H1 (cell line): ENCODE results near the gene RAD51B. TPM values are rescaled to one million over a fixed set of nuclear protein-coding genes. Genes with fewer than 3 reads are reported as not detected.

Experiments used
- CTCF ChIA-PET: fragments of 300-600 bp; sonication (Branson Sonifier 250); formaldehyde crosslinking; loops from one replicate; lab custom pipeline; 2021; ENCODE audit not compliant: partially characterized antibody; lab: Charles Lee
- POLR2A ChIA-PET: fragments of 300-600 bp; sonication (Branson Sonifier 250); formaldehyde crosslinking; loops from one replicate; lab custom pipeline; 2021; ENCODE audit warnings: inconsistent platforms; ENCODE audit not compliant: partially characterized antibody; lab: Charles Lee
- DNase-seq, 2 experiments: peaks; one replicate each; pipeline versions ENCODE4 v3.0.0 to v3.0.0-alpha.2; 2010 to 2022; ENCODE audit warnings: low spot score in 2 of 2, low read depth in 1 of 2, mixed read lengths in 1 of 2
- FAIRE-seq: peaks from 2 replicates; lab custom pipeline; 2011; peaks lifted over from hg19 to GRCh38; lab: Jason Lieb, UNC
- H2AFZ ChIP-seq: 2 replicates; pipeline ENCODE4 v1.8.1; 2012; ENCODE audit warnings: low read length, inconsistent platforms
- H2AK5ac ChIP-seq: 2 replicates; pipeline ENCODE4 v1.6.1; 2013; ENCODE audit warnings: low read depth, low read length
- H2BK120ac ChIP-seq: replicated peaks from 2 replicates; pipeline ENCODE3; 2013; ENCODE audit warnings: low read depth, low read length, inconsistent platforms
- H2BK12ac ChIP-seq: 2 replicates; pipeline ENCODE4 v1.6.1; 2013; ENCODE audit warnings: low read depth, low read length
- H2BK15ac ChIP-seq: 2 replicates; pipeline ENCODE4 v1.6.1; 2013; ENCODE audit warnings: low read length
- H2BK20ac ChIP-seq: 2 replicates; pipeline ENCODE4 v1.6.1; 2013; ENCODE audit warnings: low read length
- H2BK5ac ChIP-seq: 2 replicates; pipeline ENCODE4 v1.6.1; 2013; ENCODE audit warnings: low read depth, low read length
- H3K14ac ChIP-seq: 2 replicates; pipeline ENCODE4 v1.6.1; 2013; ENCODE audit warnings: inconsistent platforms; ENCODE audit not compliant: insufficient read length
- H3K18ac ChIP-seq: 2 replicates; pipeline ENCODE4 v1.6.1; 2013; ENCODE audit warnings: low read length; ENCODE audit errors: extremely low read depth
- H3K23ac ChIP-seq: 2 replicates; pipeline ENCODE4 v1.6.1; 2013; ENCODE audit warnings: inconsistent platforms; ENCODE audit not compliant: insufficient read length
- H3K23me2 ChIP-seq: 2 replicates; pipeline ENCODE4 v1.6.1; 2013; ENCODE audit warnings: low read depth, low read length
- H3K27ac ChIP-seq: 2 replicates; pipeline ENCODE4 v1.6.1; 2011; ENCODE audit warnings: low read depth, low read length, inconsistent platforms
- H3K27me3 ChIP-seq, 4 experiments: replicated peaks in 1 of 4; 1 replicate in 1 of 4; 2 replicates in 3 of 4; pipeline versions ENCODE4 v1.6.1 to v1.8.1; 2011 to 2013; ENCODE audit warnings: low read length in 3 of 4, mild to moderate bottlenecking in 3 of 4, inconsistent platforms in 2 of 4, mixed read lengths in 2 of 4, moderate library complexity in 1 of 4; ENCODE audit not compliant: control insufficient read depth in 3 of 4, insufficient read depth in 3 of 4; ENCODE audit errors: extremely low read depth in 1 of 4
- H3K36me3 ChIP-seq, 4 experiments: 2 replicates each; pipeline versions ENCODE4 v1.6.1 to v1.8.1; 2011 to 2013; ENCODE audit warnings: mild to moderate bottlenecking in 4 of 4, low read length in 3 of 4, moderate library complexity in 2 of 4, control low read depth in 1 of 4, inconsistent platforms in 1 of 4; ENCODE audit not compliant: insufficient read depth in 4 of 4, control insufficient read depth in 2 of 4
- H3K4ac ChIP-seq: replicated peaks from 2 replicates; pipeline ENCODE3; 2013; ENCODE audit warnings: low read length, low read depth, mixed read lengths, inconsistent platforms; ENCODE audit not compliant: insufficient read length
- H3K4me1 ChIP-seq, 4 experiments: replicated peaks in 1 of 4; 1 replicate in 1 of 4; 2 replicates in 3 of 4; pipeline versions ENCODE4 v1.6.1 to v1.8.1; 2011 to 2013; ENCODE audit warnings: low read length in 3 of 4, inconsistent platforms in 2 of 4, mixed read lengths in 1 of 4; ENCODE audit not compliant: insufficient read depth in 4 of 4, control insufficient read depth in 3 of 4
- H3K4me2 ChIP-seq, 2 experiments: 2 replicates each; pipeline versions ENCODE4 v1.6.1 to v1.8.1; 2011 to 2013; ENCODE audit warnings: low read depth in 2 of 2, low read length in 2 of 2, control low read depth in 1 of 2, inconsistent platforms in 1 of 2, mild to moderate bottlenecking in 1 of 2; ENCODE audit not compliant: insufficient read depth in 1 of 2
- H3K4me3 ChIP-seq, 4 experiments: fragments of 200-600, 300-600 bp in 1 of 4; sonication (generic), shearing (Covaris generic), sonication (Bioruptor Twin) in 1 of 4; 2 replicates each; pipeline versions ENCODE4 v1.5.1 to v1.8.1; 2011 to 2016; ENCODE audit warnings: low read length in 4 of 4, low read depth in 3 of 4, control low read depth in 2 of 4, inconsistent platforms in 2 of 4, mild to moderate bottlenecking in 2 of 4, mixed read lengths in 1 of 4, moderate library complexity in 1 of 4; ENCODE audit not compliant: insufficient read depth in 2 of 4; ENCODE audit errors: extremely low read depth in 1 of 4
- H3K56ac ChIP-seq: replicated peaks from 2 replicates; pipeline ENCODE3; 2013; ENCODE audit warnings: low read depth, mild to moderate bottlenecking, mixed read lengths, low read length, inconsistent platforms; ENCODE audit not compliant: insufficient read length
- H3K79me1 ChIP-seq: 2 replicates; pipeline ENCODE4 v1.6.1; 2013; ENCODE audit warnings: low read depth, low read length, control low read depth
- H3K79me2 ChIP-seq, 2 experiments: 2 replicates each; pipeline versions ENCODE4 v1.6.1 to v1.8.1; 2012 to 2013; ENCODE audit warnings: low read length in 2 of 2, mild to moderate bottlenecking in 2 of 2, inconsistent platforms in 1 of 2; ENCODE audit not compliant: insufficient read depth in 2 of 2, control insufficient read depth in 1 of 2
- H3K9ac ChIP-seq, 4 experiments: replicated peaks in 1 of 4; 1 replicate in 1 of 4; 2 replicates in 3 of 4; pipeline versions ENCODE4 v1.6.1 to v1.8.1; 2011 to 2013; ENCODE audit warnings: low read depth in 3 of 4, low read length in 3 of 4, control low read depth in 2 of 4, mild to moderate bottlenecking in 2 of 4, moderate library complexity in 2 of 4, inconsistent platforms in 1 of 4; ENCODE audit errors: extremely low read depth in 1 of 4
- H3K9me3 ChIP-seq, 2 experiments: 2 replicates each; pipeline versions ENCODE4 v1.6.1 to v1.8.1; 2012 to 2013; ENCODE audit warnings: mild to moderate bottlenecking in 2 of 2, moderate library complexity in 2 of 2, control low read depth in 1 of 2, inconsistent platforms in 1 of 2, low read depth in 1 of 2, low read length in 1 of 2, mixed read lengths in 1 of 2; ENCODE audit not compliant: insufficient read depth in 2 of 2
- H4K20me1 ChIP-seq, 2 experiments: replicated peaks in 1 of 2; 2 replicates each; pipeline versions ENCODE3 to v1.8.1; 2011 to 2013; ENCODE audit warnings: inconsistent platforms in 2 of 2, low read length in 2 of 2, mild to moderate bottlenecking in 1 of 2; ENCODE audit not compliant: insufficient read depth in 2 of 2, control insufficient read depth in 1 of 2
- H4K5ac ChIP-seq: 2 replicates; pipeline ENCODE4 v1.6.1; 2013; ENCODE audit warnings: low read length, low read depth, mixed read lengths, inconsistent platforms; ENCODE audit not compliant: insufficient read length
- H4K8ac ChIP-seq: 2 replicates; pipeline ENCODE4 v1.8.0; 2013; ENCODE audit warnings: mild to moderate bottlenecking, moderate library complexity, low read length, inconsistent platforms; ENCODE audit not compliant: insufficient read depth; ENCODE audit errors: extremely low read depth
- H4K91ac ChIP-seq: replicated peaks from 2 replicates; pipeline ENCODE3; 2013; ENCODE audit warnings: low read length, mixed read lengths, inconsistent platforms; ENCODE audit not compliant: insufficient read length
- ATF3 ChIP-seq: IDR thresholded peaks from 2 replicates; pipeline ENCODE4 v1.6.1; 2011; ENCODE audit warnings: low read depth, mild to moderate bottlenecking, low read length; ENCODE audit not compliant: insufficient read depth
- BCL11A ChIP-seq, 2 experiments: IDR thresholded peaks; one replicate each; pipeline ENCODE4 v1.6.1; 2011; ENCODE audit warnings: low read depth in 2 of 2, low read length in 2 of 2, mild to moderate bottlenecking in 2 of 2
- JUND ChIP-seq: IDR thresholded peaks from 2 replicates; pipeline ENCODE4 v1.6.1; 2011; ENCODE audit warnings: mild to moderate bottlenecking, improper control_type of control experiment, low read length
- RXRA ChIP-seq: IDR thresholded peaks from 2 replicates; pipeline ENCODE4 v1.6.1; 2011; ENCODE audit warnings: low read depth, mild to moderate bottlenecking, low read length, moderate library complexity; ENCODE audit not compliant: insufficient read depth
- WGBS, 2 experiments: shearing (Covaris generic) in 1 of 2; methylation state at CpG; one replicate each; pipeline versions ENCODE4 v1.1.6 to v1.1.7; 2013 to 2015; ENCODE audit warnings: low lambda C conversion rate in 2 of 2, mixed read lengths in 2 of 2, inconsistent platforms in 1 of 2, low coverage in 1 of 2, missing lambda C conversion rate in 1 of 2; ENCODE audit not compliant: insufficient replicate concordance in 2 of 2, insufficient coverage in 1 of 2, insufficient read length in 1 of 2; ENCODE audit errors: extremely low coverage in 1 of 2, missing lambda C conversion rate in 1 of 2; 5-methylcytosine and 5-hydroxymethylcytosine counted together
- polyA plus RNA-seq, 7 experiments: library from polyadenylated mRNA; depleted of rRNA in 3 of 7; stranded (reverse) in 5 of 7; unstranded in 2 of 7; fragments of >200 nt in 5 of 7; fragments of 200-250 nt in 2 of 7; gene quantifications; 1 replicate in 5 of 7; 2 replicates in 1 of 7; 4 replicates in 1 of 7; pipeline versions ENCODE4 v1.2.1 to v1.2.3, GENCODE V29; 2011 to 2013; ENCODE audit warnings: missing spikeins in 2 of 7, mixed read lengths in 2 of 7
- total RNA-seq: library from RNA; stranded (reverse); fragmentation: NEBNext Ultra II Directional; extraction: Animal tissue kit (Norgen Biotek cat#: 25700); gene quantifications from 2 replicates; pipeline ENCODE4 v1.2.1, GENCODE V29; 2021

RAD51B gene
- total and polyA plus RNA-seq, 2 of the 8 experiments (the other 6 are each of a cell fraction or from before 2014, with no cell fraction given): 3.9 to 14.9 TPM

GRCh38 chr14:68278576-68279436 is 459.2 kb downstream of the RAD51B start:
- CTCF ChIA-PET: interaction anchor here (0.9 kb wide), 1 partner anchor 34 kb away, joined by 3 read pairs; no protein-coding TSS in a partner anchor
- TF ChIP-seq ATF3 (no peak), JUND (no peak), RXRA (no peak), BCL11A (IDR thresholded peaks at IDR 0.05; ENCODE audit: low read depth in 2 of 2, low read length in 2 of 2) (no peak)

More at GRCh38 chr14:68278576-68279436, 459.2 kb downstream of the RAD51B start:
- no peak overlapping the region for H3K4ac ChIP-seq
- no peaks in the 10 kb centered on the region for H3K79me1 ChIP-seq
- H2BK15ac ChIP-seq: peak overlapping the region; percentile 63; the same call in 1 of the 2 replicates
- H3K27ac ChIP-seq: no peak overlapping the region
- H2BK5ac ChIP-seq: no peak overlapping the region
- H3K36me3 ChIP-seq: no peaks in the 10 kb centered on the region; a peak in 1 of 8 replicates
- no peak overlapping the region for H3K56ac ChIP-seq
- H3K4me1 ChIP-seq: peaks cover 4 to 15% (median 6%) of the 10 kb centered on the region in 4 experiments; a peak in 6 of 7 replicates
- no peak overlapping the region for H3K14ac ChIP-seq
- H3K9ac ChIP-seq: no peak overlapping the region
- H4K8ac ChIP-seq: no peak overlapping the region
- no peaks in the 10 kb centered on the region for H3K79me2 ChIP-seq
- POLR2A ChIA-PET: interaction anchor here (0.7 kb wide), 1 partner anchor 141 kb away, joined by 3 read pairs; no protein-coding TSS in a partner anchor
- H3K23ac ChIP-seq: no peak overlapping the region
- H4K20me1 ChIP-seq: no peaks in the 10 kb centered on the region
- H3K4me2 ChIP-seq: no peak overlapping the region
- no peak overlapping the region for H2AK5ac ChIP-seq
- no peaks in the 10 kb centered on the region for H3K9me3 ChIP-seq
- H3K18ac ChIP-seq: no peak overlapping the region
- FAIRE-seq (no peak), DNase-seq (no peak)
- no peak overlapping the region for H2AFZ ChIP-seq
- no peak overlapping the region for H3K4me3 ChIP-seq
- no peak overlapping the region for H2BK120ac ChIP-seq
- H4K91ac ChIP-seq: no peak overlapping the region
- H2BK20ac ChIP-seq: no peak overlapping the region
- H2BK12ac ChIP-seq: no peak overlapping the region
- 88% methylated on average over 5 of the region's 5 CpGs; no CpG with 5 or more reads in 1 of the 2 experiments for WGBS, 2 experiments
- H4K5ac ChIP-seq: no peak overlapping the region
- H3K27me3 ChIP-seq: no peaks in the 10 kb centered on the region
- peaks cover 2% of the 10 kb centered on the region; the same call in 1 of the 2 replicates for H3K23me2 ChIP-seq
